Endothelial cell of umbilical vein (primary cell): ENCODE results near the gene CATSPERD. TPM values are rescaled to one million over a fixed set of nuclear protein-coding genes. Genes with fewer than 3 reads are reported as not detected.

Experiments
- BruUV-seq: library from RNA; stranded (reverse); fragments of 400-500 nt; replicated peaks from 2 replicates; lab custom pipeline; 2021; lab: Mats Ljungman, UMichigan
- CTCF ChIA-PET: fragments of 300-600, 350-600 bp; sonication (Branson Sonifier 250); formaldehyde crosslinking; loops from one replicate; lab custom pipeline; 2021; ENCODE audit warnings: antibody characterized with exemption, inconsistent platforms; lab: Charles Lee
- POLR2A ChIA-PET: fragments of 300-600, 350-600 bp; sonication (Branson Sonifier 250); formaldehyde crosslinking; loops from one replicate; lab custom pipeline; 2021; ENCODE audit warnings: antibody characterized with exemption, inconsistent platforms; lab: Charles Lee
- DNase-seq: peaks from one replicate; pipeline ENCODE4 v3.0.0-alpha.2; 2011; ENCODE audit warnings: low read depth, low spot score
- FAIRE-seq: peaks from 2 replicates; lab custom pipeline; 2011; peaks lifted over from hg19 to GRCh38; lab: Jason Lieb, UNC
- H2AFZ ChIP-seq: 2 replicates; pipeline ENCODE4 v1.6.0; 2012; ENCODE audit warnings: low read depth, low read length, control low read depth, inconsistent platforms
- H3K27ac ChIP-seq: 2 replicates; pipeline ENCODE4 v1.5.1; 2011; ENCODE audit warnings: low read depth, mild to moderate bottlenecking, control low read depth, low read length, moderate library complexity; ENCODE audit not compliant: insufficient read depth
- H3K27me3 ChIP-seq, 2 experiments: 2 replicates each; pipeline versions ENCODE4 v1.6.0 to v1.6.1; 2011; ENCODE audit warnings: low read length in 2 of 2, mixed read lengths in 1 of 2; ENCODE audit not compliant: control insufficient read depth in 2 of 2, insufficient read depth in 2 of 2
- H3K36me3 ChIP-seq, 2 experiments: 2 replicates in 1 of 2; 3 replicates in 1 of 2; pipeline ENCODE4 v1.5.1; 2011; ENCODE audit warnings: low read length in 2 of 2, mild to moderate bottlenecking in 1 of 2, moderate library complexity in 1 of 2; ENCODE audit not compliant: control insufficient read depth in 2 of 2, insufficient read depth in 2 of 2; ENCODE audit errors: extremely low read depth in 1 of 2
- H3K4me1 ChIP-seq: 3 replicates; pipeline ENCODE4 v1.5.1; 2011; ENCODE audit warnings: mild to moderate bottlenecking, low read length; ENCODE audit not compliant: control insufficient read depth, insufficient read depth; ENCODE audit errors: extremely low read depth
- H3K4me2 ChIP-seq: 2 replicates; pipeline ENCODE4 v1.6.1; 2011; ENCODE audit warnings: low read length, control low read depth, mixed read lengths; ENCODE audit not compliant: insufficient read depth
- H3K4me3 ChIP-seq, 3 experiments: fragments of 200-600 bp in 1 of 3; sonication (generic), shearing (Covaris generic) in 1 of 3; replicated peaks in 1 of 3; 2 replicates each; pipeline ENCODE4 v1.5.1; 2011 to 2016; ENCODE audit warnings: control low read depth in 3 of 3, low read length in 3 of 3, mild to moderate bottlenecking in 2 of 3, inconsistent platforms in 1 of 3, low read depth in 1 of 3, moderate library complexity in 1 of 3; ENCODE audit not compliant: insufficient read depth in 1 of 3
- H3K79me2 ChIP-seq: 2 replicates; pipeline ENCODE4 v1.6.0; 2012; ENCODE audit warnings: low read length, inconsistent platforms; ENCODE audit not compliant: control insufficient read depth, insufficient read depth
- H3K9ac ChIP-seq: replicated peaks from 2 replicates; pipeline ENCODE3; 2011; ENCODE audit warnings: low read length, control low read depth; ENCODE audit not compliant: insufficient read depth; ENCODE audit errors: extremely low read depth
- H3K9me1 ChIP-seq: replicated peaks from 3 replicates; pipeline ENCODE4 v1.6.0; 2011; ENCODE audit warnings: mild to moderate bottlenecking, low read length; ENCODE audit not compliant: control insufficient read depth, insufficient read depth; ENCODE audit errors: extremely low read depth
- H3K9me3 ChIP-seq: replicated peaks from 2 replicates; pipeline ENCODE4 v1.5.1; 2012; ENCODE audit warnings: low read length, inconsistent platforms; ENCODE audit not compliant: control insufficient read depth, insufficient read depth
- H4K20me1 ChIP-seq: replicated peaks from 2 replicates; pipeline ENCODE3; 2011; ENCODE audit warnings: mild to moderate bottlenecking, low read length; ENCODE audit not compliant: control insufficient read depth, insufficient read depth; ENCODE audit errors: extremely low read depth
- POLR2A ChIP-seq: IDR thresholded peaks from 2 replicates; pipeline ENCODE4 v1.6.1; 2012; ENCODE audit warnings: low read depth, mild to moderate bottlenecking, control low read depth, low read length
- POLR2AphosphoS5 ChIP-seq: IDR thresholded peaks from 2 replicates; pipeline ENCODE4 v1.6.1; 2012; ENCODE audit warnings: low read depth, mild to moderate bottlenecking, control low read depth, low read length, moderate library complexity; ENCODE audit not compliant: insufficient read depth
- dilution Hi-C: fragments of 300-500 bp; cut with MboI; formaldehyde crosslinking; loops from one replicate; pipeline ENCODE4 v1.15.0; 2019; ENCODE audit warnings: low sequenced_read_pairs; ENCODE audit not compliant: extremely low pct_ligation_motif_present
- intact Hi-C: fragments of 100-400 bp; cut with micrococcal nuclease; formaldehyde crosslinking; loops from one replicate; pipeline ENCODE4 v1.10.0; 2022
- polyA plus RNA-seq, 4 experiments: library from polyadenylated mRNA; depleted of rRNA in 3 of 4; stranded (reverse) in 3 of 4; unstranded in 1 of 4; fragments of >200 nt; gene quantifications; 2 replicates each; pipeline versions ENCODE4 v1.2.1 to v1.2.3, GENCODE V29; 2011 to 2012; ENCODE audit warnings: missing spikeins in 1 of 4
- total RNA-seq: library from RNA; stranded (reverse); gene quantifications from 2 replicates; pipeline ENCODE4 v1.2.3, GENCODE V29; 2021

CATSPERD gene
- total and polyA plus RNA-seq, 2 donors (not counting 3 experiments of a cell fraction or from before 2014, with no cell fraction given) = not detected

DNA sequence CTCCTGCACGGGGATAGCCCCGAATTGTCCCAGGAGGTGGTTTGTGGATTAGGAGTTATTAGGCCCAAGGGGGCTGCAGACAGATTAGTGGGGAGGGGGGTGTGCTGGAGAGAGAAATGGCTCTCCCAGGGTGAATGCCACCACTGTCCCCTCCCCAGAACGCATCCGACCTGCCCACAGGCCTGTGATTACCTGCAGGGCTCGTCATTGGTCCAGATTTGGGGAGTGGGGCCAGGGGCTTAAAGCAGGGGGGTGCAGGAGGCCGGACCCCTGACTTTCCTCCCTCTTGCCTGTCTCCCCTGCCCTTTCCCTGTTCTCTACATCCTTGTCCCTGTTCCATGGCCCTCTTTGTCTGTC, 85.7 kb downstream of the CATSPERD start:
- no peak for FAIRE-seq
- Histone ChIP-seq H3K4me3 (no peak overlapping the region), H2AFZ (no peak overlapping the region), H3K36me3 (no peaks in the 10 kb centered on the region), H4K20me1 (no peaks in the 10 kb centered on the region), H3K27me3 (peaks cover 2 to 7% of the 10 kb centered on the region in 2 experiments), H3K4me1 (peaks cover 5% of the 10 kb centered on the region), H3K9me1 (peaks cover 2% of the 10 kb centered on the region), H3K9me3 (no peaks in the 10 kb centered on the region), H3K79me2 (no peaks in the 10 kb centered on the region), H3K9ac (no peak overlapping the region), H3K27ac (no peak overlapping the region), H3K4me2 (no peak overlapping the region)
- ChIA-PET CTCF (interaction anchor here (1.0 to 1.3 kb wide), 3 partner anchors 8 to 85 kb away, joined by 3 to 10 read pairs (median 3); no protein-coding TSS in a partner anchor), POLR2A (no interaction called here)
- no peak for TF ChIP-seq POLR2A
- intact Hi-C loops = loop anchor here (10.0 kb wide), 1 partner anchor 179 kb away; no protein-coding TSS in a partner anchor
- BruUV-seq = no TSS peak
- dilution Hi-C loops = no loop called here
- DNase-seq = no peak

DNA sequence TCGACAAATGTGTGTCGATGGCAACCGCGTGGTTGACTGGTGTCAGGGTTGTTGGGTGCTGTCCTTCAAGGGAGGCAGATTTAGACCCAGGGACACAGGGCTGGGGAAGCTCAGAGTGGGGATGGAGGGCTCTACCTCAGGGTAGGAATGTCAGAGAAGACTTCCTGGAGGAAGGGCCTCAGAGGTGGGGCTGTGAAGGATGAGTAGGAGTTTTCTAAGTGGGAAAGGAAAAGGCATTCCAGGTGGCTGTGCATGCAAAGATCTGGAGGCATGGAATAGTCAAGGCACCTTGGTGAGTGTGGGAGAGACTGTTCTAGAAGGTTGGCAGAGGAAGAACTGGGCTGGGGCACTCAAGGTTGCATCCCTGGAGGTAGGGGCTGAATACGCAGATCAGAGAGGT, 86.5 kb downstream of the CATSPERD start:
- POLR2A ChIA-PET = no interaction called here
- Histone ChIP-seq H3K79me2 (no peaks in the 10 kb centered on the region), H2AFZ (no peak overlapping the region), H3K4me3 (no peak overlapping the region), H3K9ac (no peak overlapping the region), H3K27ac (no peak overlapping the region), H3K9me3 (no peaks in the 10 kb centered on the region), H3K27me3 (peaks cover 2 to 7% of the 10 kb centered on the region in 2 experiments), H4K20me1 (no peaks in the 10 kb centered on the region), H3K9me1 (no peaks in the 10 kb centered on the region), H3K4me2 (no peak overlapping the region), H3K36me3 (no peaks in the 10 kb centered on the region), H3K4me1 (peaks cover 5% of the 10 kb centered on the region)
- BruUV-seq = no TSS peak
- intact Hi-C loops = loop anchor here (10.0 kb wide), 1 partner anchor 178 kb away; no protein-coding TSS in a partner anchor
- DNase-seq (no peak), FAIRE-seq (no peak)
- no peak for TF ChIP-seq POLR2AphosphoS5
- CTCF ChIA-PET = interaction anchor here (0.7 to 1.3 kb wide), 4 partner anchors 9 to 216 kb away, joined by 3 to 10 read pairs (median 3); no protein-coding TSS in a partner anchor
- dilution Hi-C loops = no loop called here
